Psoas muscle (tissue), 8 donors: ENCODE measurements around the gene BCKDK. TPM values are rescaled to one million over a fixed set of nuclear protein-coding genes. Genes with fewer than 3 reads are reported as not detected.
"Not testable (repeated sequence)": the region's sequence is repeated elsewhere in the genome, so short reads cannot be mapped to it uniquely, and the experiment has no call there.

Source experiments
- ATAC-seq, 4 donors: fragments of 200-7000 bp; cut with Tn5 transposase; one replicate each; pipeline ENCODE4 v1.9.1; 2020; ENCODE audit warnings: moderate library complexity in 3 of 4, mild to moderate bottlenecking in 2 of 4
- DNase-seq, 2 donors: peaks; one replicate each; pipeline ENCODE4 v3.0.0-alpha.2; 2020
- H3K27ac ChIP-seq: fragments of 200-600 bp; one replicate; pipeline ENCODE4 v1.8.0; 2022
- H3K27me3 ChIP-seq, 3 donors: fragments of 200-600 bp in 1 of 3; one replicate each; pipeline versions ENCODE4 v1.6.1 to v1.8.0; 2013 to 2022; ENCODE audit warnings: low read length in 2 of 3, mild to moderate bottlenecking in 2 of 3, moderate library complexity in 1 of 3; ENCODE audit not compliant: insufficient read depth in 3 of 3
- H3K36me3 ChIP-seq, 2 donors: fragments of 200-600 bp in 1 of 2; one replicate each; pipeline versions ENCODE4 v1.6.1 to v1.8.0; 2013 to 2022; ENCODE audit warnings: low read depth in 1 of 2, mild to moderate bottlenecking in 1 of 2, moderate library complexity in 1 of 2; ENCODE audit not compliant: insufficient read depth in 1 of 2
- H3K4me1 ChIP-seq: fragments of 200-600 bp; one replicate; pipeline ENCODE4 v1.8.0; 2022
- H3K4me3 ChIP-seq: fragments of 200-600 bp; one replicate; pipeline ENCODE4 v1.8.0; 2022; ENCODE audit warnings: mild to moderate bottlenecking
- H3K9me3 ChIP-seq: fragments of 200-600 bp; one replicate; pipeline ENCODE4 v1.8.0; 2022
- WGBS, 3 donors: extraction: QIAGEN DNeasy Blood & Tissue Kit; methylation state at CpG; one replicate each; pipeline versions ENCODE4 v1.1.6 to v1.1.7; 2013; 5-methylcytosine and 5-hydroxymethylcytosine counted together
- intact Hi-C, 2 donors: fragments of 100-400 bp; cut with DNase I; formaldehyde crosslinking; loops; one replicate each; pipeline versions ENCODE4 v1.11.0 to v1.14.2; 2022
- polyA plus RNA-seq, 3 donors: library from polyadenylated mRNA; stranded (reverse); fragments of 200-250 nt; gene quantifications; one replicate each; pipeline ENCODE4 v1.2.3, GENCODE V29; 2013
- total RNA-seq, 4 donors: library from RNA; stranded (reverse); fragmentation: NEBNext Ultra II Directional in 2 of 4; extraction: Animal tissue kit (Norgen Biotek cat#: 25700) in 2 of 4; gene quantifications; one replicate each; pipeline versions ENCODE4 v1.2.1 to v1.2.4, GENCODE V29; 2021 to 2023
- TF ChIP-seq, protein P1 (sequence below): fragments of 200-600 bp; IDR thresholded peaks from one replicate; pipeline ENCODE4 v1.8.0; 2022; ENCODE audit warnings: antibody characterized with exemption
- donor health status: healthy with polysubstance abuse.
- donor health status: DM: no; HTN: no; CAD: no; lungs with moderate emphysema.
- donor health status: Bipolar disorder and iron deficiency.
- donor health status: healthy.
- donor health status: DM: yes; HTN: yes; CAD: no.
- donor health status: DM: no; HTN: no; CAD: no.
- donor health status: DM: no; HTN: no; CAD: no.
- donor health status: DM: yes; HTN: yes; CAD: no.

BCKDK gene
- total and polyA plus RNA-seq, 7 donors = 36.7 to 72.8 (median 52.5) TPM

DNA sequence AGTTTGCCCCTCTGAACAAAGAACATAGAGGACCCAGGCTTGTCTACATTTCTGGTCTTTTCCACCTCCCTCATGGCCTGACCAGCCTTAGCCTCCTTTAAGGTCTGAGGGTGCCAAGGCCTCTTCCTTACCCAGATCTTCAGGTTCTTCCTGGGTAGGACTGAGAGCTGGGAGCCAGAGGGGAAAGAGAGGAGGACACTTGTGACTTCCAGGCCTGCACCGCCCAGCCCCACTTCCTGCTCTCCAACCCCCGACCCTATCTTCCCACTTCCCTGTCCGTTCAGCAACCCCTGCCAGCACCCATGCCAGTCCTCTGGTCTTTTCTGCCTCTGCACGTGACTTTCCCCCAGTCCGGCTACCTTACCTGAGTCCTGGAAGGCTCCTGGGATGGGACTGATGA lies 41.1 kb downstream of the BCKDK start:
- TF ChIP-seq, protein P1, sequence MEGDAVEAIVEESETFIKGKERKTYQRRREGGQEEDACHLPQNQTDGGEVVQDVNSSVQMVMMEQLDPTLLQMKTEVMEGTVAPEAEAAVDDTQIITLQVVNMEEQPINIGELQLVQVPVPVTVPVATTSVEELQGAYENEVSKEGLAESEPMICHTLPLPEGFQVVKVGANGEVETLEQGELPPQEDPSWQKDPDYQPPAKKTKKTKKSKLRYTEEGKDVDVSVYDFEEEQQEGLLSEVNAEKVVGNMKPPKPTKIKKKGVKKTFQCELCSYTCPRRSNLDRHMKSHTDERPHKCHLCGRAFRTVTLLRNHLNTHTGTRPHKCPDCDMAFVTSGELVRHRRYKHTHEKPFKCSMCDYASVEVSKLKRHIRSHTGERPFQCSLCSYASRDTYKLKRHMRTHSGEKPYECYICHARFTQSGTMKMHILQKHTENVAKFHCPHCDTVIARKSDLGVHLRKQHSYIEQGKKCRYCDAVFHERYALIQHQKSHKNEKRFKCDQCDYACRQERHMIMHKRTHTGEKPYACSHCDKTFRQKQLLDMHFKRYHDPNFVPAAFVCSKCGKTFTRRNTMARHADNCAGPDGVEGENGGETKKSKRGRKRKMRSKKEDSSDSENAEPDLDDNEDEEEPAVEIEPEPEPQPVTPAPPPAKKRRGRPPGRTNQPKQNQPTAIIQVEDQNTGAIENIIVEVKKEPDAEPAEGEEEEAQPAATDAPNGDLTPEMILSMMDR = no peak
- Histone ChIP-seq H3K9me3 (no peaks in the 10 kb centered on the region), H3K4me3 (no peak overlapping the region), H3K27me3 (peaks cover 0 to 5% (median 5%) of the 10 kb centered on the region in 3 donors), H3K36me3 (no peaks in the 10 kb centered on the region), H3K4me1 (no peaks in the 10 kb centered on the region), H3K27ac (no peak overlapping the region)
- intact Hi-C loops = loop anchor here in 1 of 2 donors (5.0 kb wide), 1 partner anchor 162 kb away; the partner anchor contains the start of gene HSD3B7
- WGBS, 3 donors = 74 to 87% (median 80%) methylated on average over 5 of the region's 5 CpGs
- DNase-seq (no peak), ATAC-seq (peak in 2 of 4 donors; percentile 22 to 26)

DNA sequence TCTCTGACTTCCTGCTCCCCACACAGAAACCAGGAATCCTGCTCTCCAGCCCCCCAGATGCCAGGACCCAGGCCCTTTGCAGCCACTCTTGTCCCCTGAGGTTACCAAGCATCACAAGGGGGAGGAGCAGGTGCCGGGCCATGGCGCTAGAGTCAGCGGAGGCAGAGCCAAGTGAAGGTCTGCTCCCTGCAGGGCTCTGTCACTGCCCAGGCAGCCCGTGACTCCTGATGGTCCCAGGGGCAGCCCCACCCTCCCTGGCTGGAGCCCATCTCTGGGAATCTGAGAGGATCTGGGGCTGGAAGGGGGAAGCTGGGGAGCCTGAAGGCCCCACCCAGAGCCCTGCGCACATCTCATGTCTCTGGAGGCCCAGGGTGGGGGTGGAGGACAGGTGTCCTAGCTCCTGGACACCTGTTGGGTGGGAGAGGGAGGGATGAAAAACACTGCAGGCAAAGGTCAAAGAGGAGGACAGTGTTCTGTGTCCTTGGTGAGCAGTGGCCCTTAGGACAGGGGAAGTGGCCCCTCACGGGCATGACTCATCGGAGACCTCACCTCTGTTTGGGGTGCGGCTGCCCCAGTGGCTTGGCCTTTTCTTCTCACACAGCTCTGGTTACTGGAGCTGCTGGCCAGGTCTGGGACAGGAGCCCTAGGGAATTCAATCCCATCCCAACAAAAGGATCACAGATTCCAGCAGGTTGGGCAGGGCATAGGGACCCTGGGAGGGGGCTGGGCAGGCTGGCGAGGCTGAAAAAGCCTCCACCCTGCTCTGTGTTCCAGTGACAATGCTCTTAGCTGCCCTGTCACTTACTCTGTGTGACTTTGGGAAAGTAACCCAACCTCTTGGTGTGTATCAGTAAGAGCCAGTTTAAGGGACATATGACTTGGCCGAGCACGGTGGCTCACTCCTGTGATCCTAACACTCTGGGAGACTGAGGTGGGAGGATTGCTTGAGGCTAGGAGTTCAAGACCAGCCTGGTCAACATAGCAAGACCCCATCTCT lies 42.0 kb downstream of the BCKDK start, which contains the start of gene PRSS36:
PRSS36 (minus strand) TSS at position 173 of the 997 bp plus-strand sequence; CDS start at position 142, 31 bp downstream.
- intact Hi-C loops = loop anchor here in 1 of 2 donors (5.0 kb wide), 1 partner anchor 163 kb away; the partner anchor contains the start of gene HSD3B7
- TF ChIP-seq, protein P1 = no peak
- Histone ChIP-seq H3K27ac (no peak within 1 kb of the TSS), H3K36me3 (no peaks in the 10 kb centered on the region), H3K9me3 (no peaks in the 10 kb centered on the region), H3K4me1 (no peaks in the 10 kb centered on the region), H3K4me3 (no peak within 1 kb of the TSS), H3K27me3 (peaks cover 0 to 5% (median 5%) of the 10 kb centered on the region in 3 donors)
- DNase-seq (no peak), ATAC-seq (peak in 3 of 4 donors; percentile 26 to 45 (median 36))
- WGBS, 3 donors = 53 to 57% (median 56%) methylated on average over 9 to 11 of the region's 11 CpGs

DNA sequence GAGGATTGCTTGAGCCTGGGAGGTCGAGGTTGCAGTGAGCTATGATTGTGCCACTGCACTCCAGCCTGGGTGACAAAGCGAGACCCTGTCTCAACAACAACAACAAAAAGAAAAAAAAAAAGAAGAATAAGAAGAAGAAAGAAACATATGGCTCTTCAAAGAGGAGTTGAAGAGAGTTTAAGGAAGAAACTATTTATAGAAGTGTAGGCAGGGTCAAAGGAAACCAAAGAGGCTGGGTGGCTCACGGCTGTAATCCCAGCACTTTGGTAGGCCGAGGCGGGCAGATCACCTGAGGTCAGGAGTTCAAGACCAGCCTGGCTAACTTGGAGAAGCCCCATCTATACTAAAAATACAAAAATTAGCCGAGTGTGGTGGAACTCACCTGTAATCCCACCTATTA lies 42.8 kb downstream of the BCKDK start:
- H3K27ac ChIP-seq, DNase-seq, ATAC-seq, H3K36me3 ChIP-seq, H3K4me1 ChIP-seq, H3K4me3 ChIP-seq, H3K27me3 ChIP-seq, H3K9me3 ChIP-seq, intact Hi-C loops: not testable (repeated sequence)
- 63 to 73% (median 63%) methylated on average over 6 of the region's 6 CpGs for WGBS, 3 donors

DNA sequence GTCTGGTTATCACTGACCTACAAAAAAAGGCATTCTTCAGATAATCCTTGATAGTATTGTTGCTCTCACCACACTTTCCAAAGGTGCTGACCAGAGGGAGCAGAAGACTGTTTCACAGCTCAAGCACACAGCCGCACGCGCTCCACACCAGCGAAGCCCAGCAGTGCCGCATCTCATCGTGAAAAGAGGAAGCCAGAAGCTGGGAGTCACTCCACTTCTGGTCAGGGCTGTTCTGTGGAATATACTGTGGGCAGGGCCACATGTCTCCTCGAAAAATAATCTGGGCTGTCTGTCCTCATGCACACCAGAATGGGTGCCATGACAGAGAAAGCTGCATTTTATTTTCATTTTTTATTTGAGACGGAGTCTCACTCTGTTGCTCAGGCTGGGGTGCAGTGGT lies 49.0 kb downstream of the BCKDK start:
- Histone ChIP-seq H3K4me1 (no peaks in the 10 kb centered on the region), H3K9me3 (no peaks in the 10 kb centered on the region), H3K36me3 (no peaks in the 10 kb centered on the region), H3K27me3 (no peaks in the 10 kb centered on the region), H3K27ac (no peak overlapping the region), H3K4me3 (no peak overlapping the region)
- TF ChIP-seq, protein P1 = no peak
- intact Hi-C loops = no loop called here
- no peak for DNase-seq
- ATAC-seq = no peak
- WGBS, 3 donors = 26 to 45% (median 36%) methylated on average over 8 of the region's 8 CpGs

Other genes starting within 250 kb of the BCKDK start
- 10 to 100 TPM; 13.9 to 18.1 (median 15.1) TPM for gene BCL7C, start 214.3 kb upstream of the BCKDK start, total RNA-seq
- 10 to 100 TPM; 18.9 to 40.9 (median 30.2) TPM for gene BCL7C, start 214.3 kb upstream of the BCKDK start, polyA plus RNA-seq
- gene CTF1, start 211.8 kb upstream of the BCKDK start, total RNA-seq = 10 to 100 TPM in 1 of 4 donors, 1 to 10 TPM in 3; 8.5 to 16.6 (median 9.4) TPM
- 1 to 10 TPM; 4.9 to 5.5 (median 5.2) TPM for gene CTF1, start 211.8 kb upstream of the BCKDK start, polyA plus RNA-seq
- 1 to 10 TPM; 3.4 to 4.2 (median 4.1) TPM for gene FBXL19, start 184.8 kb upstream of the BCKDK start, total RNA-seq
- gene FBXL19, start 184.8 kb upstream of the BCKDK start, polyA plus RNA-seq = 1 to 10 TPM; 2.8 to 5.4 (median 2.8) TPM
- 1 to 10 TPM; 3.6 to 5.8 (median 5.5) TPM for gene ORAI3, start 159.3 kb upstream of the BCKDK start, total RNA-seq
- 1 to 10 TPM; 3.5 to 6.0 (median 4.0) TPM for gene ORAI3, start 159.3 kb upstream of the BCKDK start, polyA plus RNA-seq
- 10 to 100 TPM; 13.3 to 19.0 (median 16.2) TPM for gene SETD1A, start 150.6 kb upstream of the BCKDK start, total RNA-seq
- 10 to 100 TPM in 1 of 3 donors, 1 to 10 TPM in 2; 7.9 to 15.9 (median 9.4) TPM for gene SETD1A, start 150.6 kb upstream of the BCKDK start, polyA plus RNA-seq
- 10 to 100 TPM in 1 of 4 donors, 1 to 10 TPM in 3; 3.2 to 12.8 (median 5.4) TPM for gene HSD3B7, start 123.2 kb upstream of the BCKDK start, total RNA-seq
- gene HSD3B7, start 123.2 kb upstream of the BCKDK start, polyA plus RNA-seq = 1 to 10 TPM; 3.5 to 4.9 (median 4.1) TPM
- gene STX1B, start 97.7 kb upstream of the BCKDK start, total RNA-seq = under 1 TPM in 3 of 4 donors, not detected in 1; 0.11 to 0.64 (median 0.26) TPM
- gene STX1B, start 97.7 kb upstream of the BCKDK start, polyA plus RNA-seq = under 1 TPM; 0.04 to 0.14 (median 0.05) TPM
- 10 to 100 TPM; 47.6 to 57.8 (median 51.6) TPM for gene STX4, start 74.8 kb upstream of the BCKDK start, total RNA-seq
- gene STX4, start 74.8 kb upstream of the BCKDK start, polyA plus RNA-seq = 100 to 1,000 TPM in 1 of 3 donors, 10 to 100 TPM in 2; 61.8 to 123 (median 83.3) TPM
- gene ZNF668, start 34.1 kb upstream of the BCKDK start, total RNA-seq = 1 to 10 TPM; 5.3 to 7.5 (median 5.8) TPM
- 10 to 100 TPM in 2 of 3 donors, 1 to 10 TPM in 1; 7.2 to 12.3 (median 10.9) TPM for gene ZNF668, start 34.1 kb upstream of the BCKDK start, polyA plus RNA-seq
- 10 to 100 TPM in 2 of 4 donors, 1 to 10 TPM in 2; 8.4 to 22.6 (median 12.3) TPM for gene ZNF646, start 34.0 kb upstream of the BCKDK start, total RNA-seq
- 10 to 100 TPM in 1 of 3 donors, 1 to 10 TPM in 2; 4.0 to 20.8 (median 5.9) TPM for gene ZNF646, start 34.0 kb upstream of the BCKDK start, polyA plus RNA-seq
- gene PRSS53, start 19.4 kb upstream of the BCKDK start, total RNA-seq = under 1 TPM; 0.32 to 0.90 (median 0.48) TPM
- gene PRSS53, start 19.4 kb upstream of the BCKDK start, polyA plus RNA-seq = under 1 TPM; 0.17 to 0.56 (median 0.31) TPM
- 10 to 100 TPM; 13.3 to 17.8 (median 16.5) TPM for gene VKORC1, start 13.6 kb upstream of the BCKDK start, total RNA-seq
- 10 to 100 TPM; 28.6 to 57.0 (median 48.3) TPM for gene VKORC1, start 13.6 kb upstream of the BCKDK start, polyA plus RNA-seq
- 10 to 100 TPM; 39.9 to 75.4 (median 61.2) TPM for gene KAT8, start 9.3 kb downstream of the BCKDK start, total RNA-seq
- 10 to 100 TPM; 36.1 to 56.7 (median 51.2) TPM for gene KAT8, start 9.3 kb downstream of the BCKDK start, polyA plus RNA-seq
- not detected for gene PRSS8, start 27.3 kb downstream of the BCKDK start, total RNA-seq
- under 1 TPM in 2 of 3 donors, not detected in 1; 0.07 to 0.22 TPM for gene PRSS8, start 27.3 kb downstream of the BCKDK start, polyA plus RNA-seq
- 1 to 10 TPM in 1 of 4 donors, under 1 TPM in 3; 0.47 to 1.1 (median 0.67) TPM for gene PRSS36, start 41.7 kb downstream of the BCKDK start, total RNA-seq
- 1 to 10 TPM in 2 of 3 donors, under 1 TPM in 1; 0.24 to 1.7 (median 1.3) TPM for gene PRSS36, start 41.7 kb downstream of the BCKDK start, polyA plus RNA-seq
- 100 to 1,000 TPM; 133 to 246 (median 160) TPM for gene FUS, start 71.8 kb downstream of the BCKDK start, total RNA-seq
- 100 to 1,000 TPM; 117 to 185 (median 159) TPM for gene FUS, start 71.8 kb downstream of the BCKDK start, polyA plus RNA-seq
- 1 to 10 TPM; 2.6 to 3.2 (median 3.0) TPM for gene PYCARD, start 94.4 kb downstream of the BCKDK start, total RNA-seq
- 1 to 10 TPM; 2.1 to 4.9 (median 3.4) TPM for gene PYCARD, start 94.4 kb downstream of the BCKDK start, polyA plus RNA-seq
- 100 to 1,000 TPM; 155 to 236 (median 229) TPM for gene TRIM72, start 105.7 kb downstream of the BCKDK start, total RNA-seq
- gene TRIM72, start 105.7 kb downstream of the BCKDK start, polyA plus RNA-seq = 100 to 1,000 TPM in 1 of 3 donors, 10 to 100 TPM in 2; 62.9 to 132 (median 64.8) TPM
- gene PYDC1, start 108.7 kb downstream of the BCKDK start, total RNA-seq = not detected
- not detected for gene PYDC1, start 108.7 kb downstream of the BCKDK start, polyA plus RNA-seq
- 1 to 10 TPM; 3.2 to 5.9 (median 3.9) TPM for gene ITGAM, start 151.6 kb downstream of the BCKDK start, total RNA-seq
- gene ITGAM, start 151.6 kb downstream of the BCKDK start, polyA plus RNA-seq = 1 to 10 TPM in 2 of 3 donors, under 1 TPM in 1; 0.52 to 2.5 (median 1.4) TPM
- 1 to 10 TPM; 1.7 to 2.6 (median 2.1) TPM for gene ITGAX, start 246.8 kb downstream of the BCKDK start, total RNA-seq
- gene ITGAX, start 246.8 kb downstream of the BCKDK start, polyA plus RNA-seq = under 1 TPM; 0.34 to 0.70 (median 0.39) TPM